ENCODE results near the gene NCOA6.

- TF ChIP-seq CTCF (IDR thresholded peaks at IDR 0.05; ENCODE audit: low read depth, low read length, poor library complexity, severe bottlenecking) = no peak
- TF ChIP-seq EZH2phosphoT487 (IDR thresholded peaks at IDR 0.05; ENCODE audit: borderline replicate concordance, low read length) = no peak
Observed at GRCh38 chr20:34794006-34794585, 31.4 kb downstream of the NCOA6 start.

All from DOHH2 (cell line).